NCI-H1092 treated with DMSO at 0.1 percent for 48 hours (cell line): ENCODE measurements around the gene KCNJ5.

ENCODE experiments used
- DNase-seq: peaks from one replicate; lab custom pipeline; 2025; lab: John Stamatoyannopoulos, UW

Gene KCNJ5

GRCh38 chr11:128890543-128891368 is at the start of gene KCNJ5:
Gene KCNJ5, plus strand, starts transcription at chr11:128891356. Its CDS starts 19,918 bp downstream, at chr11:128911274.
- peak; percentile 66 for DNase-seq

GRCh38 chr11:128841461-128842072 is 49.6 kb upstream of the KCNJ5 start:
- peak; percentile 53 for DNase-seq

GRCh38 chr11:128843198-128843785 is 47.9 kb upstream of the KCNJ5 start:
- no peak for DNase-seq

GRCh38 chr11:128845334-128845780 is 45.8 kb upstream of the KCNJ5 start:
- no peak for DNase-seq

- no peak for DNase-seq
Observed at GRCh38 chr11:128846985-128847384, 44.2 kb upstream of the KCNJ5 start.

GRCh38 chr11:128848815-128849455 is 42.2 kb upstream of the KCNJ5 start:
- peak; percentile 20 for DNase-seq

- DNase-seq = peak; percentile 62
Observed at GRCh38 chr11:128852327-128853023, 38.7 kb upstream of the KCNJ5 start.

GRCh38 chr11:128853559-128853958 is 37.6 kb upstream of the KCNJ5 start:
- DNase-seq = no peak

- no peak for DNase-seq
Observed at GRCh38 chr11:128854841-128855240, 36.3 kb upstream of the KCNJ5 start.

- no peak for DNase-seq
Observed at GRCh38 chr11:128856241-128856640, 34.9 kb upstream of the KCNJ5 start.

- no peak for DNase-seq
Observed at GRCh38 chr11:128857341-128857740, 33.8 kb upstream of the KCNJ5 start.

GRCh38 chr11:128859563-128860441 is 31.4 kb upstream of the KCNJ5 start:
- peak; percentile 69 for DNase-seq

- DNase-seq = no peak
Observed at GRCh38 chr11:128860571-128861361, 30.4 kb upstream of the KCNJ5 start.

- DNase-seq = no peak
Observed at GRCh38 chr11:128862406-128862805, 28.8 kb upstream of the KCNJ5 start.

GRCh38 chr11:128862908-128863660 is 28.1 kb upstream of the KCNJ5 start:
- no peak for DNase-seq

GRCh38 chr11:128865490-128865889 is 25.7 kb upstream of the KCNJ5 start:
- no peak for DNase-seq

GRCh38 chr11:128867277-128867676 is 23.9 kb upstream of the KCNJ5 start, which contains the start of gene KCNJ1:
Gene KCNJ1, minus strand, starts transcription at chr11:128867296. Its CDS starts 27,053 bp downstream, at chr11:128840243.
- DNase-seq = no peak

GRCh38 chr11:128868841-128869671 is 22.1 kb upstream of the KCNJ5 start:
- DNase-seq = no peak
